Mesothelial cell of epicardium (in vitro differentiated cells): ENCODE measurements around the gene PRKN. TPM values are rescaled to one million over a fixed set of nuclear protein-coding genes. Genes with fewer than 3 reads are reported as not detected.

Experiments
- DNase-seq, 2 experiments: peaks; one replicate each; pipeline ENCODE4 v3.0.0; 2021; ENCODE audit warnings: low spot score in 2 of 2; ENCODE audit not compliant: unreplicated experiment in 2 of 2
- H3K27ac Mint-ChIP-seq: 2 replicates; pipeline ENCODE4 v1.8.0; 2021; ENCODE audit warnings: mixed read lengths
- H3K27me3 Mint-ChIP-seq: 2 replicates; pipeline ENCODE4 v1.8.0; 2021; ENCODE audit warnings: low read depth, mixed read lengths
- H3K36me3 Mint-ChIP-seq: 2 replicates; pipeline ENCODE4 v1.8.0; 2021; ENCODE audit warnings: mixed read lengths
- H3K4me1 Mint-ChIP-seq: 2 replicates; pipeline ENCODE4 v1.8.0; 2021; ENCODE audit warnings: mixed read lengths
- H3K4me3 Mint-ChIP-seq: 2 replicates; pipeline ENCODE4 v1.8.0; 2021; ENCODE audit warnings: mild to moderate bottlenecking, moderate library complexity, mixed read lengths
- H3K9me3 Mint-ChIP-seq: 2 replicates; pipeline ENCODE4 v1.8.0; 2021; ENCODE audit warnings: mixed read lengths
- CTCF ChIP-seq: fragments of 200-600 bp; sonication (generic); IDR thresholded peaks from one replicate; pipeline ENCODE4 v1.5.0; 2021; ENCODE audit warnings: antibody characterized with exemption; ENCODE audit not compliant: unreplicated experiment
- total RNA-seq: library from RNA; stranded (reverse); gene quantifications from 3 replicates; pipeline ENCODE4 v1.2.1, GENCODE V29; 2021

The PRKN gene
- total RNA-seq, 1 donor from 2014 or later: 7.6 TPM

GRCh38 chr6:162260027-162260426, 467.5 kb downstream of the PRKN start:
- Mint-ChIP-seq H3K36me3 (no peaks in the 10 kb centered on the region), H3K9me3 (peaks cover 8% of the 10 kb centered on the region), H3K27ac (no peak overlapping the region), H3K4me1 (no peaks in the 10 kb centered on the region), H3K4me3 (no peak overlapping the region), H3K27me3 (no peaks in the 10 kb centered on the region)
- DNase-seq: no peak
- TF ChIP-seq CTCF: no peak

GRCh38 chr6:162258647-162259046, 468.9 kb downstream of the PRKN start:
- no peaks in the 10 kb centered on the region for H3K36me3 Mint-ChIP-seq
- H3K9me3 Mint-ChIP-seq: no peaks in the 10 kb centered on the region
- no peaks in the 10 kb centered on the region for H3K4me1 Mint-ChIP-seq
- no peak overlapping the region for H3K4me3 Mint-ChIP-seq
- H3K27me3 Mint-ChIP-seq: no peaks in the 10 kb centered on the region
- DNase-seq: no peak
- no peak for TF ChIP-seq CTCF
- no peak overlapping the region for H3K27ac Mint-ChIP-seq

DNA sequence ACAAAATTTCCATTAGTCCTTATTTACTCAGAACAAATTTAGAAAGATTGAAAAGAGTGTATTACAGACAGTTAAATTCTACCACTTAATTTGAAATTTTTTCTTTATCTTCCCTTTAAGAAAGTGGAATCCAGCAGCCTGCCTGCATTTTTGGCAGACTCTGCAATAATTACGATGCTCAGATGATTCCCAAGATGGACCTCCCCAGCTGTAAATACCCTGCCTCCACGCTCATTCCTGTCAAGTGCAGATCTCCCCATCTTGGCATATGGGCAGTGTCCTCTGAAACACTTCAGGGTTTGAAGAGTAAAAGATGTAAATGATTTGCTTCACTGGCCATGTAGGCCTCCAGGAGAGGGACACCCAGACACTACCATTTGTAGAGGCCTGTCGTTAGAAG, 471.2 kb downstream of the PRKN start:
- no peak for DNase-seq
- Mint-ChIP-seq H3K36me3 (no peaks in the 10 kb centered on the region), H3K4me3 (no peak overlapping the region), H3K9me3 (no peaks in the 10 kb centered on the region), H3K27me3 (no peaks in the 10 kb centered on the region), H3K4me1 (no peaks in the 10 kb centered on the region), H3K27ac (no peak overlapping the region)
- no peak for TF ChIP-seq CTCF

- no peaks in the 10 kb centered on the region for H3K36me3 Mint-ChIP-seq
- no peak for TF ChIP-seq CTCF
- no peaks in the 10 kb centered on the region for H3K4me1 Mint-ChIP-seq
- H3K27me3 Mint-ChIP-seq: no peaks in the 10 kb centered on the region
- H3K9me3 Mint-ChIP-seq: peaks cover 4% of the 10 kb centered on the region
- no peak overlapping the region for H3K27ac Mint-ChIP-seq
- DNase-seq: no peak
- no peak overlapping the region for H3K4me3 Mint-ChIP-seq
Observed at GRCh38 chr6:162251257-162251656, 476.3 kb downstream of the PRKN start.

DNA sequence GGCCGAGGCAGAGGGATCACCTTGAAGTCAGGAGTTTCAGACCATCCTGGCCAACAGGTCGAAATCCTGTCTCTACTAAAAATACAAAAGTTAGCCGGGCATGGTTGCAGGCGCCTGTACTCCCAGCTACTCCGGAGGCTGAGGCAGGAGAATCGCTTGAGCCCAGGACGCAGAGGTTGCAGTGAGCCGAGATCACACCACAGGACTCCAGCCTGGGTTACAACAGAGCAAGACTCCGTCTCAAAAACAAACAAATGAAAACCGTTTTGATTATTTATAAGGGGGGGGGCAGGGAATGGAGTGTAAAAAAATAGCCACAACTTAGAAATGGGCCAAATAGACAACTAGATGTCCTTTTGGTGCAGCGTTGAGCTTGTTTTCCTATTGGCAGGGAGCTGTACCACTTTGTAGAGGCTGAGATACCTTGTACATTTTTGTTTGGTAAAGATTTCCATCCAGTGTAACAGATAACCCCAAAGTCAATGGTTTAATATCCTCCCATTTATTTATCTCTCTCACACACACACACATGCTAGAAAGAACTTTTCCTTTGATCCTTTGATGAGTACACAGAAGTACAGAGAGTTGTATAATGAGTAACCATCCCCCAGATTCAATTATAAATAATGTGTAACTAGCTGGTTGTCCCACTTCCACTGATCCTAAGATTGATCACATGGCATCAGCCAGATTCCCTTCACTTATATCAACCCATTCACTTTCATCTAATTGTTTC, 477.5 kb downstream of the PRKN start:
- H3K27me3 Mint-ChIP-seq: no peaks in the 10 kb centered on the region
- H3K4me3 Mint-ChIP-seq: no peak overlapping the region
- no peak for DNase-seq
- H3K36me3 Mint-ChIP-seq: no peaks in the 10 kb centered on the region
- no peak for TF ChIP-seq CTCF
- H3K27ac Mint-ChIP-seq: no peak overlapping the region
- no peaks in the 10 kb centered on the region for H3K4me1 Mint-ChIP-seq
- peaks cover 4% of the 10 kb centered on the region for H3K9me3 Mint-ChIP-seq
